CD4-positive, alpha-beta T cell treated with Interleukin-10 for 1 hour (primary cell): Measurements from ENCODE around the gene CELSR3.

ENCODE experiments used
- DNase-seq: peaks from one replicate; pipeline ENCODE4 v3.0.0-alpha.2; 2020

The CELSR3 gene

DNA sequence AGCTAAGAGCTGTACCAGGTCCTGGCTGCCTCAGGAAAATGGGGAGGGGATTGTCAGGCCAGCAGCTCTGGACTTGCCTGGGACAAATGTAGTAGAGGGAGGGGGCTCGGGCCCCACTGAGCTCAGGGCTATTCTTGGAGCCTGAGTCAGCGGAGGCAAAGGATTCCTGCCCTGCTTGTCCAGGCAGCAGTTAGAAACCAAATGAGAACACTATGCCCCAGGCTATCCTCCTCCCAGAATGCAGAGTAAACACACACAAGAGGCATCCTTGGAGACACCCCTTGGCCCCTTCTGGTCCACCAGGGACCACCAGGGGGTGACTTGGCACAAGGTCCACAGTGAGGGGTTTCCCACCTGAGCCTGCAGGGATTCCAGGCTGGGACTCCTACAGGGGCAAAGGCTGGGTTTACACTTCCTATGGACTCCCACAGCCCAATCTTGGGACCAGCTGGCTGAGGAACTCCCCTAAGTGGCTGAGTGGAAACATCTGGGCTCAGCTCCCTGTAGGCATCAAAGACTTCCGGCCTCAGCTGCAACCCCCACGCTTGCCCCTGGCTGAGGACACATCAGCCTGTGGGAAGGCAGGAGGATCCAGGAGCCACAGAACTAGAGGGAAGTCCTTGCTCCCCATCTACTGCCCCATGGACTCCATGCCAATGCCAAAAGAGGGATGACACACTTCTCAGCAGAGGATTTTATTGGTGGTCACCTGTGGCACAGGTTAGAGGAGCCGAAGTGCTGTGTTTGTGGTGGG, 64.2 kb downstream of the CELSR3 start:
- DNase-seq, result no peak

DNA sequence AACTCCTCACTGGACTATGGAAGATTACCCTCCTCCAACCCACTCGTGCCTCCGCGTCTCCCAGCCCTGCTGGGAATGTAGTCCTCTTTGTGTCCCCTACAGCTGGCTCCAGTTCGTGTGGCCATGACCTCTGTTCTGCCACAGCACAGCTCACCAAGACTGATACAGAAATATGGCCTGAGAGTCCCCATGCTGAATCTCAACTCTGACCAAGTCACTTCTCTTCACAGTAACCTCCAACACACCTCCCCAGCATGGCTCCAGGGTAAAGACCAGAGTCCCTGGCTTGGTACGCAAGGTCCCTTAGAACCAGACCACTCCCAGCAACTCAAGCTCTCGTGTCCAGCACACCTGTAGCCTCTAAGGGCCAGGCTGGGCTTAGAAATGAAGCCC, 65.3 kb downstream of the CELSR3 start:
- no peak for DNase-seq

DNA sequence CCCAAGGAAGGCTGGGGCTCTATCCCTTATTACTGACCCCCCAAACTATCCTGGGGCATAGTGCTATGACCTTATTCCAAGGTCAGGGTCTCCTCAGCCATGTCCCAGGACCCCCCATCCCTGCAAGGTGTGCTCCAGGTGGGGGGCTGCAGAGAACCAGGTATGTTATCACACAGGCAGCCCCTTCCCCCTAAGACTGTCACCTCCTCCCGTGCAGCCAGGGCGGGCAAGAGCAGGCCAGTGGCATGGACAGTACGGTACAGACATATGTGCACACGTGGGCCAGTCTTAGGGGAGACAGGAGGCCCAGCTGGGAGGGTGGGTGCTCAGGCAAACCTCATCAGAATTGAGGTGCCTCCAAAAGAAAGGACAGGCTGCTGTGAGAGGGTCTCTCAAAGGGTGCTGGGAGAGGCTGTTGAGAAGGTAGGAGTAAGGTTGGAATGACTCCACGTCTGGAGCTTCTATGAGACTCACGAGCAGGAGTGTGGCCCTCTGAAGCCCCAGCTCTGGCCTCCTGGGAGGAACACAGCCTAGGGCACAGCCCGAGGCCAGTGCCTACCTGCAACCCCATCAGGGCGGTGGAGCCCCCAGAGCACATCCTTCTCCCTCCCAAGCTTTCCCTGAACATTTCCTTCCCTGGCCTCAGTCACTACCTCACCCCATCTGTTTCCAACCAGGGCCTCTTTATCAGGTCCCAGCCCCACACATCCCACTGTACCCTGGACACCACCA, 65.8 kb downstream of the CELSR3 start:
- no peak for DNase-seq

DNA sequence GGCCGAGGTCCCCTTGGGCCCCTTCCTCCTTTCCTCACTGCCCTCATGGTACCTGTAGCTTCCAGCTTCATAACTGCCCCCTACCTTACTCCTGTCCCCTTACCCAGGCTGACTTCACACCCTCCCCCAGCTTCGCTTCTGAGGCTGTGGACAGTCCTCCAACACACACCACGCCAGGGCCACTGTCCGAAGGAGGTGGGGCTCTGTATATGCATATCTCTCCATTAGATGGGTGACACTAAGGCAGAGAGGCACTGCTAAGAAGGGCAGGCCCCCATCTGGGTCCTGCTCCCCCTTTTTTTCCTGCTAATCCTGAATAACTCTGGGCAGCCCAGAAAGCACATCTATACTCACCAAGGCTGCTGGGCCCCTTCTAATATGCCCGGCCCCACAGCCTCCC, 66.5 kb downstream of the CELSR3 start:
- DNase-seq, result no peak

DNA sequence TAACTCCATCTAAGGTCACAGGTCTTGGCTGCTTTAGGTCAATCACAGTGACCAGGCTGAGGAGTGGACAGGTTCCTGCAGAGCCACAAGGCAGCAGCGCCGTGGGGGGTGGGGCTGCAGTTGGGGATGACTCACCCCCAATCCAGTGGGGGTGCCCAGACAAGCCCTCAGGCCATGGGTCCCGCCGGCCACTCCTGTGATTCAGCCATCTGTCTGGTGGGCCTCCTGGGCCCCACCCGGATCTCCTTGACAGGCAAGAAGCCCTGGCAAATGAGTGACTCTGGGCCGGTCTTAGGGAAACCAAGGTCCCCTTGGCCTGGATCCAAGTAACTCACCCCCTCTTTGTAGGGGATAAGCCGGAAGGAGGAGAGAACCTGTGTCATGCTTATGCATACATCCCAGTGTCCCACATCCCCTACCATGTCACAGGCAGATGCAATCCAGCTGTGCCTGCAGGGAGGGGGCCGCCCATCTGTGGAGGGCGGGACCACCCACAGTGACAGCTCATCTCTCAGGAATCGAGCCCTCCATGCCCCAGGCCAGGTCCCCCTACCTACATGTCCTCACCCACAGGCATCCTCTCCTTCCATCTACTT, 67.1 kb downstream of the CELSR3 start:
- DNase-seq, result no peak

DNA sequence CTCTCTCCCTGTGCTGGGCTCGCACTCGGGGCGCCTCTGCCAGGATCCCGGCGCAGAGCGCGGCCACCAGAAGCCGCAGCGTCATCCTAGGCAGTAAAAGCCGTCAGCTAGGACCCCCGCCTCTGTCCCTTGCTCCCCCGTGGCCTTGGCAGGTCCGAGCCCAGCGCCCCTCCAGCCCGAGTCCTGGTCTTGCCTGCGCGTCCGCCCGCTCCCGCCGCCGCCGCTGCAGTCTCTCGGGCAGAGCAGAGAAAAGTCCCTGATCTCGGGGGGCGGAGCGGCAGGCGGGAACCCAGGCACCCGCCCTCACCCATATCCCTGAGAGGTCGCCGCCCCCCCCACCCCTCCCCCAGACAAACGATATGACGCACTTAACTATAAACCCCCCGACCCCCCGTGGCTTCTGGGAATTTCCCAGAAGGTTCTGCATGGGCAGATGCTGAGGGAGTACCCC, 67.6 kb downstream of the CELSR3 start, which contains the start of gene COL7A1:
Gene COL7A1, minus strand, starts transcription at position 255 of the 451 bp plus-strand sequence. Its CDS starts 170 bp downstream, at position 85.
- no peak for DNase-seq

DNA sequence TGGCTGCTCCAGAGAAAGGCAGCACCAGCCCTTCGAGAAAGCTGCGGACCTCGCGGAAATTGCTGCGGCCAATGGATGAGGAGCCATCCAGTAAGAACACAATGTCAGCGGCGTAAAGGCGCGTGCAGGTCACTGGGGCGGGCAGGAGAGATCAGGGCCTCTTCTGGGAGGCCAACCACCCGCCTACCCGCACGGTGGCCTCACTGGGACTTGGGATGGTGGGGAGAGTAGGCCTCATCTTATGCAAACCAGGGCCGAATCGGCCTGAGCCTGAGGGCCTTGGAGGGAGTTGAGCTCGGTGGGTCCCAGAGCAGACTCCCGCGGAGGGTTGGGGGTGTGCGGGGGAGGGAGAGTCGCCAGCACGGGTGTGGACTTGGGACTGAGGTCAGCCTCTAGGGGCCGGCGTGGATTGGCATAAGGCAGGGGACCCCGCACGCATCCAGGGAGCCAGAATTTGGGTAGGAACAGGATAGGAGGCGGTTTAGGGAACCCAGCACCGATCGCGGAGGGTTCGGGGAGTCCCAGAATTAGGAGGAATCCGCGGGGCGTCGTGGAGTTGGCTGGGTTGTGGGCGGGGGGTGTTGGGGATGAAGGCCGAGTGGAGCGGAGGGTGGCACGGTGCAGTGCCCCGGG, 68.2 kb downstream of the CELSR3 start:
- DNase-seq, result no peak

DNA sequence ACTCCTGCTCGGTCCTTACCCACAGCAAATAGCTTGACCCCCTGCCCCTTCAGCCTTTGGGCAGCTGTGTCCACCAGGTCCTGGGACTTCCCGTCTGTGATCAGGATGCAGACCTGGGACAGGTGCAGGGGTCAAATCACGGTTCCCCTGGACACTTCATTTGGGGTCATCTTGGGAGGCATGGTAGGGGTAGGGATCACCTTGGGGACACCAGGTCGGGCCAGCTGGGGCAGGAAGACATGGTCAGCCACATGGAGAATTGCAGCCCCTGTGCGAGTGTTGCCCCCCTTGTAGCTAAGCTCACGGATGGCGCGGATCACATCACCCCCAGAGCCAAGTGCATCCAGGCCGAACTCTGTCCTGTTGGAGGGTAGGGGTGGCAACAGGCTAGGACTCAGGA, 69.3 kb downstream of the CELSR3 start:
- no peak for DNase-seq

DNA sequence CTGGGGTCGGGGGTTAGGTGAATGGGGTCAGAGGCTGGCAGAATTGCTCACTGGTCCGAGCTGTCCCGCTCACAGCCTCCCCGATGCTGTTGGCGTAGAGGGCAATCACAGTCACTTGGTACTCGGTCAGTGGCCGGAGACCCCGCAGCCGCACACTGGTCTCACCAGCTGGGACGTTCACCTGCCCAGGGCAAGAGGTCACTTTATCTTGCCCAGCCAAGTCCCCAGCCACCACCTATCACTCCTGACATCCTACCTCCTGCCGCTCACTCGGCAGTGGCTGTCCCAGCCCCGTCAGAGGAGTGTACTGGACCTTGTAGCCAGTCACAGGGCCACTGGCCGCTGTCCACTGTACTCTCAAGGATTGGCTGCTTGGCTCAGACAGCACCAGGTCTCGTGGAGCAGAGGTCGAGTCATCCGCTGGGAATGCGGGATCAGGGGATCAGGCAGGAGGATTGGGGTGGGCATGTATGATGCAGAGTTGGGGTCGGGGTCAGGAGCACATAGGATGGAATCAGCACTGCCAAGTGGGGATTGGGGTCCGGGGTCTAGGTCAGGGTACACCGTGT, 70.1 kb downstream of the CELSR3 start:
- no peak for DNase-seq

DNA sequence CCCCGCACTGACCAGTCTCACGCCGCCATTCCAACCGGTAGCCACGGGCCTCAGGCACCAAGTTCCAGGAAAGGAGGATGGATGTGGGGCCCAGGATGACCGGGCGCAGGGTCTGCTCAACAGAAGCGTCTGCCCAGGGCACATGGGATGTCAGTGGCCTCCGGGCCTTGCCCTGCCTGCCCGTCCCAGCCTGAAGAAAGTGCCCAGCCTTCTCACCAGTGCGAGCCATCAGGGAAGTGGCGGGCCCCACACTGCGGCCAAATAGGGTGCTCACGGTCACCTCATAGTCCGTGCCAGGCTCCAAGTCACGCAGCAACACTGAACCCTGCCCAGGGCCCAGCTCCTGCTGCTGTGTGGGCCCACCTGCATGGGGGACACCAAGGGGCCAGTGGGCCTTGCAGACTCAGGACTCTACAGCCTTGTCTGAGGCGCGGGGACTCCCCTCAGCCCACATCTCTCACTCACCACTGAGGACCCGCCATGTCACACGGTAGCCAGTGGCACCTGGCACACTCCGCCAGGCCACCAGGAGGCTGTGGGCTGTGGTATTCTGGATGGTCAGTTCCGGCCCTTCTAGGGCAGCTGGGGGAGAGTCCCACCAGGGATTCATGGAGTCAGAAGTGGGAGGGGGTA, 70.7 kb downstream of the CELSR3 start:
- no peak for DNase-seq

DNA sequence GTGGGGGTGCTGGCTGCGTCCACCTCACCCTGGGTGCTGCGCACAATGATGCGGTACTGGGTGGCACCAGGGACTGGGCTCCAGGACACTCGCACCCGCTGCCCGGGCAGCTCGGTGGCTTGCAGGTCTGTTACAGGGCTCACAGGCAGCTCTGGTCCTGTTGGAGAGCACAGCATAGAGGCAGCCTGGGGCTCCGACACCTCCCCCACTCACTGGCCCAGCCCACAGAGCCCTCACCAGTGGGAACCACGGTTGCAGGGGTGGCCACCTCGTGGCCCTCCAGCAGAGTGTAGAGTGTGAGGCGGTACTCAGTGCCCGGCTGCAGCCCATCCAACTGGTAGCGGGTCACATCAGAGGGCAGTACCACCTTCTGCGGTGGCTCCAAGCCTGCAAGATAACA, 71.2 kb downstream of the CELSR3 start:
- DNase-seq, result no peak

DNA sequence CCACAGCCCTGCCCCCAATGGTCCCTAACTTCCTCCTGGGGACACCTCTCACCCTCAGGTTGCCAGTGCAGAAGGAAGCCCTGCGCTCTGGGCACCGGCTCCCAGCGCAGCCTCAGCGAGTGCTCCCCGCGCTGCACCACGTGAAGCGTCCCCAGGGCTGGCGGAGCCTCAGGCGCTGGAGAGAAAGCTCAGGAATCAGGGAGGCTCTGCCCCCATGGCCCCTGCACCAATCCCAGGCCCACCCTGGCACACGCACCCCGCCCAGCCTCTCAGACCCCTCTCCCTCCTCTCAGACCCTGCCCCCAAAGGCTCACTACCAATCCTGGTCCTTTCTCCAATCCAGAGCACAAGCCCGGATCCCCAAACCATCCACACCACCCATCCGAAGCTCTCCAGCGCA, 74.5 kb downstream of the CELSR3 start:
- no peak for DNase-seq

DNA sequence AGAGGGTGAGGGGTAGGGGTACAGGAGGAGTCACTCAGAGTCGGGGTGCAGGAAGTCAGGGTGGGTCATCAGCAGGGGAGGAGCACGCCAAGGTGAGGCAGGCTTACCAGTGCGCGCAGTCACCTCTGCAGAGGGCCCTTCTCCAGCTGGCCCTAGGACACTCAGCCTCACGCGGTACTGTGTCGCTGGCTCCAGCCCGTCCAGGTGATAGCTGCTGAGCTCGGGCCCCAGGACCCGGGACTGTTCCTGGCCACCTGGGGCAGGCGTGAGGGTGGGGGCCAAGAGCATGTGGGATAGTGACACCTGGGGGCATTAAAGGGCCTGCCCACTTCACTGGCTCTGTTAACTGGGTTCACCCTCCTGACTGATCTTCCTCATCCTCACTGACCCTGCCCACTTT, 75.0 kb downstream of the CELSR3 start:
- no peak for DNase-seq
